ENCODE results near the gene GRIA4.

- TF ChIP-seq POLR2AphosphoS5 (IDR thresholded peaks at IDR 0.05; ENCODE audit: low read depth, low read length) (no peak), TAF1 (IDR thresholded peaks at IDR 0.05; ENCODE audit: borderline replicate concordance, insufficient read depth, low read length) (no peak), REST (IDR thresholded peaks at IDR 0.05; ENCODE audit: insufficient read depth in 1 of 2, low read depth in 2 of 2, low read length in 2 of 2) (no peak), SIN3A (IDR thresholded peaks at IDR 0.05; ENCODE audit: borderline replicate concordance, insufficient read depth, low read length) (no peak), FOXP2 (optimal IDR thresholded peaks at IDR 0.05; ENCODE audit: borderline replicate concordance, extremely low read depth, extremely low read length, insufficient read depth) (no peak)
Measured at GRCh38 chr11:105969756-105970155, 359.9 kb downstream of the GRIA4 start.

Data from PFSK-1 (cell line).